ENCODE data around the gene FOXRED2.
"Not testable (repeated sequence)": the region's sequence is repeated elsewhere in the genome, so short reads cannot be mapped to it uniquely, and the experiment has no call there.

FOXRED2 gene

DNA sequence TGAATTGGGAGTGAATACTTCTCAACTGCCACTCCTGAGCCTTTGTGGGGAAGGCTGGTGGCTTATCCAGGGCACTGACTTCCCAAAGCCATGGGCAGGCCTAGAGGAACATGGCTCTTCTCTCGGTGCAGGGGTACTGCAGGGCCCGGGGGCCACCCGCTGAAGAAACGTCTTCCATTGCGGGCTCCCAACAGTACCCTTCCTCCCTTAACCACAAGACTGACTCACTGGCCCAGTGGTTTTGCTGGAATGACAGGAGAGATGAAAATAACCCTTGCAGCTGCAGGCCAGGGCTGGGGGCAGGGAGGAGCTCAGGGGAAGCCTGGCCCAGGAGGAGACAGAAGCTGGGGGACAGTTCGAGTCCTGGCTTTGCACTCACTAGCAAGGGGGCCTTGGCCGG, 38.9 kb downstream of the FOXRED2 start:
- DNase-seq: no peak

GRCh38 chr22:36467042-36467810, 39.6 kb downstream of the FOXRED2 start:
- DNase-seq: no peak

GRCh38 chr22:36466258-36466657, 40.6 kb downstream of the FOXRED2 start:
- no peak for DNase-seq

- no peak for DNase-seq
These were observed 41.4 kb downstream of the FOXRED2 start for GRCh38 chr22:36465232-36466021.

GRCh38 chr22:36464715-36465231, 42.1 kb downstream of the FOXRED2 start:
- no peak for DNase-seq

- DNase-seq: no peak
These were observed 43.1 kb downstream of the FOXRED2 start for GRCh38 chr22:36463783-36464184.

DNA sequence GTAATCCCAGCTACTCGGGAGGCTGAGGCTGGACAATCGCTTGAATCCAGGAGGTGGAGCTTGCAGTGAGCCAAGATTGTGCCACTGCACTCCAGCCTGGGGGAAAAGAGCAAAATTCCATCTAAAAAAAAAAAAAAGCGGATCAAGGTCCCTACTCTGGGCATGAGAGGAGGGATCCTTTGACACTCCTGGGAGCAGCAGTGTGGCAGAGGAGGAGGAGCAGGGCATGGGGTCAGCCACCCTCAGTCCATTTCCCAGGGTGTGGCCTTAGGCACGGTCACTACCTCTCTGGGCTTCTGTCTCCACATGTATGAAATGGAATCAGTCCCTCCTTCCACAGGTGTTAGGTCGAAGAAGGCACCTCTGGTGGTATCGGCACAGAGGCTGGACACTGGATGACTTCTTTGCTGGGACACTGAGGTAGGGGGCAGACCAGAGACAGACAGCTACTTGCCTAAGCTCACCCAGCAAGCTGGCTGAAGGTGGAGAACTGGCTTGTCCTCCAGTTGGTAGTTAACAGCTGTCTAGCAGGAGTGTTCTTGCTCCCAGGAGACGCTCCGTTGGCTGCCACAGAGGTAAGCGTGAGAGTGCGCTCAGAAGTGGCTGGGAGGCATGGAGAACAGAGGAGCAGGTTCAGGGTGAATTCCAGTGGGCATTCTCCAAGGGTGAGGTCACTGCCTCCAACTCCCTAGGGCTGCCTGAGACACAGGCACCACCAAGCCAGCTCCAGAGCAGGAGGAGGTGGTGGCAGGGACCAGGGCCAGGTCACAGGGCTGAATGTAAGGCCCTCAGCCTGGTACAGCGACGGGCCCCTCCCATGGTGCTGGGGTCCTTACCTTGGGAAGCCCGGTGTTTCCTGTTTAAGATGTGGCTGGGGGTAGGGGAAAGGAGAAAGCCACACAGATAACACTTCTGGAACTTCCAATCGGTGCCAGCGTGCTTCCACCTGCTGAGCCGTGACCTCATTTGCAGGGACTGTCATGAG, 44.9 kb downstream of the FOXRED2 start:
- no peak for DNase-seq

- no peak for DNase-seq
These were observed 46.6 kb downstream of the FOXRED2 start for GRCh38 chr22:36460202-36460601.

DNA sequence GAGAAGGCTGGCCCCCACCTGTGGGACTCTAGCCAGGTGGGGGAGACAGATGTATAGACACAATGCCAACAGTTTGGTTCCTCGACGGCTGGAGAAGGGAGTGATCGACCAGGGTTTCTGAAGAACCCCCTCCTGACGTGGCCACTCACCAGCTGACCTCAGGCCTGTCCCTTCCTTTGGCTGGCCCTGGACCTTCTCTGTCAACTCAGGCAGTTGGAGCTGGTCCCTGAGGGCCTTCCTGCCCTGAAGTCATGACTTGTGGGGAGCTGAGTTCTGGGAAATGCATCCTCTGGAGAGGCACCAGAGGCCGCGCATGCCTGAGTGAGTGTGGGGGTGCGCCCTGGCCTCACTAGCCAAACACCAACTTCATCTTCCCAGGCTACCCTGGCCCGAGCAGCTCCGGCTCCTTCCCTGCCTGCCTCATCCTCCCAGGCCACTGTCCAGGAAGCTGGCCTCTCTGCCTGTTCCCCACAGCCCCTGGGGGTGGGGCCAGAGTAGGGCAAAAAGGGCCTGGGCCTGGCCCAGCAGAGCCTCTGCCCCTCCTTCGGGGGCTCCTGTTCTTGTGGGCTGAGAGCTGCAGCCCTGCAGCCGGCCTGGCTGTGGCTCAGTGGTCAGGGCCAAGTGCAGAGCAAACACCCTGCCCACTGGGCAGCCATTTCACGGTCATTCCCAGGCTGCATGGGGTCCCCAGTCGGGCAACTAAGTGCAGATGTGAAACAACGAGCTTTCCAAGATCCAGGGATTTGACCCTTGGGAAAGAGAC, 49.0 kb downstream of the FOXRED2 start:
- DNase-seq: no peak

DNA sequence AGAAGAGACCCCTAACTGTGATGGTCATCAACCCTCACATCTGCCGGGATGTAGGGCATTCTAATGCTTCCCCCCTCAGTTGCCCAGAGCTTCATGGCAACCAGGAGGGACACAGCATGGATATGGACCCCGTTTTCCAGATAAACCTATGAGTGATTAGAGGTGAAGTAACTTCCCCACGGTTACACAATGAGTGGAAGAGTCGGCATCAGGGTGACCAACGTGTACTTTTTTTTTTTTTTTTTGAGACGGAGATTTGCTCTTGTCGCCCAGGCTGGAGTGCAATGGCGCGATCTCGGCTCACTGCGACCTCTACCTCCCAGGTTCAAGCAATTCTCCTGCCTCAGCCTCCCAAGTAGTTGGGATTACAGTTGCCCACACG, 50.4 kb downstream of the FOXRED2 start:
- DNase-seq: no peak

DNA sequence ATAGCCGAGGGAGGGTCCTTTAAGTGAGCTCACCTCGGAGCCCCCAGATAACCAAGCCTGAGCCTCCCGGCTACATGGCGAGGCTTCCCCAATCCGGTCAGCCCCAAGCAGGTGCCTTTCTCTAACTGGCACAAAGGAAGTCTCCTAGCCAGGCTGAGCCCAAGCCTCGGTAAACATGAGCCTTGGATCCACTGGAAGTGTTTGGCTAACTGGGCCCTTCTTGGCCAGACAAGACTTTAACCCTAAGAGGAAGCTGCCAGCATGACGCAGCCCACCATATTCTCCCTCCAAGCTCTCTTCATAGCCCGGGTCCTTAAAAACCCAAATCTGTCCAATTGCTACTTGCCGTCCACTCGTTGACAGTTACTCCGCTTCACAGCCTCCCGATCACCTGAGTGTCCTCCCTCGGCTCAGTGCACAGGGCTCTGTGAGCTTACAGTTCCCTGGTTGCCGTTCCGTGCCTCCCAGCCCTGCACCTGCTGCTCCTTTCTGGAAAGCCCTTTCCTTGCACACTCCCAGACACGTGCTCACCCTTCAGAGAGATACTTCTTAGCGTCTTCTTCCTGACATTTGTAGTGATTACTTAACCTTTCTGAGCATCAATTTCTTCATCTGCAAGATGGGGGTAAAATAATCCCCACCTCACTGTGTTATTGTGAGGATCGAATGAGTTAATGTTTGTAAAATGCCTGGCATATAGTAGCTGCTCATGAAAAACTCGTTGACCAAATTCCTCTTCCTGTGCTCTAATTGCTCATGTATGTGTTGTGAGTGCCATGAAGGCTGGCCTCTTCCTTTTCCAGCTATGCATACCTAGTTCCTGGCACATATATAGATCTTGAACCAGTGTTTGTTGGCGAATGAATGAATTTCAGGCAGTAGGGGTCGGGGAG, 51.0 kb downstream of the FOXRED2 start:
- peak; percentile 14 for DNase-seq

DNA sequence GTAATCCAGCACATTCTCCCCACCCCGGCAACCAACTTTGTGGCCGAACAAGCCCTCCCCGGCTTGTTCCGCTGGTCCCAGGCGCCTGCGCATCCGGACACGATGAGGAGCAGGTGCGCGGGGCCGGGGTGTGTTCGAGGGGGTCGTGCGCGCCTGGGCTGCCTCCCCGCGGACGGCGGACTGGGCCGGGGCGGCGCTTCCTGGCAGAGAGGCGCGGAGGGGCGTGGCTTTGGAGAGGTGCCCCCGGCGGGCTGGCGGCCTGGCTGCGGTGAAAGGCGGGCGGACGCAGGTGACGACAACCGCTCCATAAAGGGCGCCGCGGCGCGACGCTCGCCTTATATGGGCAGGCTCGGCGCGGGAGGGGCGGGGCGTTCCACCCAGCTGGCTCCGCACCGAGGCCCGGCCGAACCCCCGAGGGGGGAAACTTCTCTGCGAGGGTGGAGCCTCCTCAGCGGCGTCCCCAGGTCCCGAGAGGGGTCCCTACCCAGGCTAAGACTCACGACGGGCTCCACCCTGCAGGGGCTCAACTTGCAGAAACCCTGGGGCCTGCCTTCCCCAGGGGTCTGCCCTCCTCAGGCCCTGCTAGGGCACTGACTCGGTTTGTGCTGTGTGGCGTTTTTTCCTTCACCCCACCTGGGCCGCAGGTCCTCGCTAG, 51.8 kb downstream of the FOXRED2 start:
- peak; percentile 97 for DNase-seq

GRCh38 chr22:36453855-36454378, 52.9 kb downstream of the FOXRED2 start:
- no peak for DNase-seq

DNA sequence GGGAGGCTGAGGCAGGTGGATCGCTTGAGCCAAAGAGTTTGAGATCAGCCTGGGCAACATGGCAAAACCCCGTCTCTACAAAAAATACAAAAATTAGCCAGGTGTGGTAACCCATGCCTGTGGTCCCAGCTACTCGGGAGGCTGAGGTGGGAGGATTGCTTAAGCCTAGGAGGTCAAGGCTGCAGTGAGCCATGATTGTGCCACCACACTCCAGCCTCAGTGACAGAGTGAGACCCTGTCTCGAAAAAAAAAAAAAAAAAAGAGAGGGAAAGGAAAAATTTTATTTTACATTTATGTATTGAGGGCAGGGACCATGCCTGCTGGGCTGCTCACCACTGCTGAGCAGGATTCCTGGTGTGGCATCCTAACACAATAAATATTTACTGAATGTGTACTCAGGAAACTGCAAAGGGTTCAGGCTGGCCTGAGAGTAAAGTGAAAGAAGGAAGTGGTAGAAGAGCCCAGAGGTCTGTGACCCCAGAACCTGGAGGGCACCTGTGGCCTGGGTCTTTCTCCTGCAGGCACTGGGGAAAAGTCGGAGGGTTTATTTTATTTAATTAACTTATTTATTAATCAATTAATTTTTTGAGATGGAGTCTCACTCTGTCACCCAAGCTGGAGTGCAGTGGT, 53.7 kb downstream of the FOXRED2 start:
- not testable (repeated sequence) for DNase-seq

GRCh38 chr22:36452250-36452977, 54.4 kb downstream of the FOXRED2 start:
- no peak for DNase-seq

DNA sequence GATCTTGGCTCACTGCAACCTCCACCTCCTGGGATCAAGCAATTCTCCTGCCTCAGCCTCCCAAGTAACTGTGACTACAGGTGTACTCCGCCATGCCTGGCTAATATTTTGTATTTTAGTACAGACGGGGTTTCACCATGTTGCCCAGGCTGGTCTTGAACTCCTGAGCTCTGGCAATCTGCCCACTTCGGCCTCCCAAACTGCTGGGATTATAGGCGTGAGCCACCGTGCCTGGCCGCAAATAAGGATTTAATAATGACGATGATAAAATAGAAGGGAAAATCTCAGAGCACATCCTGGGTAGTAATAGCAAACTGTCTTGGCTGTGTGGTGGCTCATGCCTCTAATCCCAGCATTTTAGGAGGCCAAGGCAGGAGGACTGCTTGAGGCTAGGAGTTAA, 55.9 kb downstream of the FOXRED2 start:
- not testable (repeated sequence) for DNase-seq

- no peak for DNase-seq
These were observed 57.2 kb downstream of the FOXRED2 start for GRCh38 chr22:36449596-36450175.

DNA sequence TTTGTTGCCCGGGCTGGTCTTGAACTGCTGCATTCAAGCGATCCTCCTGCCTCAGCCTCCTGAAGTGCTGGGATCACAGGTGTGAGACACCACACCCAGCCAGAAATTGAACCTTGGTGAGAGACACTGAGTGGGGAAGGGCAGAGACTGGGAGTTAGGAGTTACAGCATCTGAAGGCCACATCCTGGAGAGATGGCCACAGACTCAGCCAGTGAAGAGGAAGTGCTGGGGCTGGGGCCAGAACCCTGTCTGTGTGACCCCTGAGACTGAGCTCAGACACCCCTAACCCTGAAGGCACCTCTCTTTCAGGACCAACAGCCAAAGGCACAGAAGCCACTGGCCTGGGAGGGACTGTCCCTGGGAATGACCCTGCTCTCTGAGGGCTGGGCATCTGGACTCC, 59.2 kb downstream of the FOXRED2 start:
- no peak for DNase-seq

Data from CD4-positive, alpha-beta T cell treated with Interleukin-6 for 4 hours (primary cell).